Suppressor macrophage (primary cell): ENCODE results near the gene FNDC10.

Experiments
- DNase-seq, 4 experiments: peaks; one replicate each; pipeline ENCODE4 v3.0.0-alpha.2; 2020 to 2022

Gene FNDC10

DNA sequence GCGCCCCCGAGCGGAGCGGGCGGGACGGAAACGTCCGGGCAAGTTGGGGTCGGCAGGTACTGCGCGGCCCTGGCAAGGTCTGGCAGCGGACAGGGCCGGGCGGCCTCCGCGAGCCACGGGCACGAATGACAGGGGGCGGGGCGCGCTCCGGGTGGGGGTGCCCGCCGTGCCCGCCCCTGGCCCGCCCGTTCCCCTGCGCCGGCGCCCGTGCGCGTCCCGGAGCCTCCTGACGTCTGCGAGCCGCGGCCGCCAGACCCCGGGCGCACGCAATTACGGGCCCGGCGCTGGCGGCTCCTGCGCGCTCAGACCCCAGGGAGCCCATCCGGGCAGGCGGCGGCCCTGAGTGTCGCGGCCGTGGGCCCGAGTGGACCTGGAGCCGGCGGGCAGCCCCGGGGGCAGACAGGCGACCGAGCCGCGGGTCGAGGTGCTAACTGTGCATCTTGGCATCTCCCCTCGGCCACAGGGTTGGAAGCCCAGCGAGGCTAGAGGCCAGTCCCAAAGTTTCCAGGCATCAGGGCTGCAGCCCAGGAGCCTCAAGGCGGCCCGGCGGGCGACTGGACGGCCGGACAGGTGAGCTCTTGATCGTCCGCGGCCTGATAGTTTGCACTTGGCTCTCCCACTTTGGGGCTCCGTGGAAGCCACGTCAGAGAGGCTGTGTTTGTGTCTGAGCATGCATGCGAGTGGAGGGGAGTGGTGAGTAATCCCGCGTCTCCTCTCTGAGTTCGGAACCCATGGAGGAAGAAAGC is 16.3 kb upstream of the FNDC10 start:
- DNase-seq: peak; percentile 67 to 87 (median 74)

GRCh38 chr1:1615256-1616044 is 15.5 kb upstream of the FNDC10 start, which contains the start of gene MIB2:
Gene MIB2, plus strand, starts transcription at chr1:1615500. Its CDS starts 7,953 bp downstream, at chr1:1623453.
- peak; percentile 99 to 100 (median 99) for DNase-seq

DNA sequence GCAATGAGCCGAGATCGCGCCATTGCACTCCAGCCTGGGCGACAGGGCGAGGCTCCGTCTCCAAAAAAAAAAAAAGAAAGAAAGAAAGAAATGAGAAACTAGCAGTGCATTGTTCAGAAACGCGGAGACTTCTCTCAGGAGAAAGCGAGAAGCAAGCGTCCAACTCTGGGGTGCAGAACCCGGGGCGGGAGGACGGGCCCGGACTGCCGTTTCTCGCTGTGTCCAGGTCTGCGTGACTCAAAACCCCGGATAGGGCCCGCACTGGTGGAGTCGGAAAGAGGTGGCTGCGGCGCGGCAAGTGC is 15.0 kb upstream of the FNDC10 start:
- DNase-seq: no peak

GRCh38 chr1:1614204-1614953 is 14.4 kb upstream of the FNDC10 start:
- peak; percentile 90 to 96 (median 91) for DNase-seq

DNA sequence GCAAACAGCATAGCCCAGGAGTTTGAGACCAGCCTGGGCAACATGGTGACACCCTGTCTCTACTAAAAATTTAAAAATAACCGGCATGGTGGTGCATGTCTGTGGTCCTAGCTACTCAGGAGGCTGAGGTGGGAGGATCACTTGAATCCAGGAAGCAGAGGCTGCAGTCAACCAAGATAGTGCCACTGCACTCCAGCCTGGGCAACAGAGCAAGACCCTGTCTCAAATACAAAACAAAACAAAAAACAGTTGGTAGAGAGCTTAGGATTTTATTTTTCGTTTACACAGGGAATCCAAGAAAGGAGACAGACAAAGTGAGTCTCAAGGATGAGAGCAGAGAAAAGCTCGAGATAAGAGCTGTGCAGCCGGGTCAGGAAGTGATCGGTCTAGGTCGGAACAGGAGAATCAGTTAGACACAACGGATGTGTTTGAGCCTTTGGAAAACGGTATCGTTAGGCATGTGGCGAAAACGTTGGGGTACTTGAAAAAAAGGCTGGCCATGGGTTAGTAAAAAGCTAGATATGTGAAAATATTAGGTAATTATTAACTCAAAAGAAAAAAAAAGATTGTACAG is 13.7 kb upstream of the FNDC10 start:
- DNase-seq: no peak

DNA sequence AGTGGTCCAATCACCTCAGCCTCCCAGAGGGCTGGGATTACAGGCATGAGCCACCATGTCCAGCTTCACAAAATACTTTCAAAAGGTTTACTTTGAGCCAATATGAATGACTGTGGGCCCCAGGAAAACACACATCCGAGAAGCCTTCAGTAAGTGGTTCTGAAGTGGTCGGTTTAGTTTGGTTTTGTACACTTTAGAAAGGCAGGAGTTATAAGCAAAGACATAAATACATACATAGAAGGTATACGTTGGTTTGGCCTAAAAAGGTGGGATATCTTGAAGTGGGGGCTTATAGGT is 12.1 kb upstream of the FNDC10 start:
- no peak for DNase-seq

GRCh38 chr1:1610796-1611195 is 10.9 kb upstream of the FNDC10 start:
- no peak for DNase-seq

DNA sequence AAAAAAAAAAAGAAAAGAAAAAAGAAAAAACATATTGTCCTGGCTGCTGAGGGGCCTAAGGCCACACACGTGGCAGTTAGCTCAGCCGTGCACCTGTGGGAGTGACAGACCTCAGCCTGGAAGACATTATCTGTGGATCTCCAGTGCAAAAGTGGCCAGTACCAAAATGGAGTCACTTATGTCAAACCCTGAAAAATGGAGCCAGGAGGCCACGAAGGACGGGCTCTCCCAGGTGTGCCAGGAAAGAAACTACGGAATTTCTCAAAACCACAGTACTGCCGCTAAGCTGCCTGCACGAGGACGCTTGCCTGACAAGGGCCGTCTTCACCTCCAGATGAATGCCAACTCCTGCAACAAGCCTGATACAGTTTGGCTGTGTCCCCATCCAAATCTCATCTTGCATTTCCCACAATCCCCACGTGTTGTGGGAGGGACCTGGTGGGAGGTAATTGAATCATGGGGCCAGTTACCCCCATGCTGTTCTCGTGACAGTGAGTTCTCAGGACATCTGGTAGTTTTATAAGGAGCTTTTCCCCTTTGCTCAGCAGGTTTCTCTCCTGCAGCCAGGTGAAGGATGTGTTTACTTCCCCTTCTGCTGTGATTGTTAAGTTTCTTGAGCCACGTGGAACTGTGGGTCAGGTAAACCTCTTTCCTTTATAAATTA is 10.0 kb upstream of the FNDC10 start:
- no peak for DNase-seq

GRCh38 chr1:1606232-1606631 is 6.3 kb upstream of the FNDC10 start:
- DNase-seq: no peak

DNA sequence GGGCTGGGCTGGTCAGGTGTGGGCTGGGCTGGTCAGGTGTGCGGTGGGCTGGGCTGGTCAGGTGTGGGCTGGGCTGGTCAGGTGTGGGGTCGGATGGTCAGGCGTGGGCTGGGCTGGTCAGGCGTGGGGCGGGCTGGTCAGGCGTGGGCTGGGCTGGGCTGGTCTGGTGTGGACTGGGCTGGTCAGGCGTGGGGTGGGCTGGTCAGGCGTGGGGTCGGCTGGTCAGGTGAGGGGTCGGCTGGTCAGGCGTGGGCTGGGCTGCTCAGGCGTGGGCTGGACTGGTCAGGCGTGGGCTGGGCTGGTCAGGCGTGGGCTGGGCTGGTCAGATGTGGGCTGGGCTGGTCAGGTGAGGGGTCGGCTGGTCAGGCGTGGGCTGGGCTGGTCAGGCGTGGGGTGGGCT is 5.8 kb upstream of the FNDC10 start:
- no peak for DNase-seq

GRCh38 chr1:1605034-1605591 is 5.2 kb upstream of the FNDC10 start:
- no peak for DNase-seq

DNA sequence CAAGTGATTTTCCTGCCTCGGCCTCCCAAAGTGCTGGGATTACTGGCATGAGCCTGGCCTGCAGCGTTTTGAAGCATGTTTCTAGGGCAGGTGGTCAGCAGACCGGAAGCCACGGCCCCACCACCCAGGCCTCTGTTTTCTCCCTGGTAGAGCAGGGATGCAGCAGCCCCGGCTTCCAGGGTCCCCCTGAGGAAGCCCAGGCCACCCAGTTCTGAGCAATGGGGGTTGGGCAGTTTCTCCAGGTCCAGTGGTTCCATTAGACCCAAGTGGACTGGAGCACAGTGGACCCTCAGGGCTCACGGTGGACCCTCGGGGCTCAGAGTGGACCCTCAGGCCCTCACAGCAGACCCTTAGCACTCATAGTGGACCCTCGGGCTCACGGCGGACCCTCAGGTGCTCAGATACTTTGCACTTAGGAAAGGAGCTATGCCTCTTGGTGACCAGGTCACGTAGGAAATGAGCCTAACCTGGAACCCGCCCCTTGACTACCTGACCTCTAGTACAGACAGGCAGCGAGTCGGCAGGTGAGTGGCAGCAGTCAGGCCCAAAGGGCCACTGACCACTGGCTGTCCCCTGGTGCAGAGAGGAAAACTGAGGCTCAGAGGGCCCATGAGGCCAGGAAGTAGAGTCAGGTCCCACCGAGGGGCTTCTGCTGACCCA is 4.6 kb upstream of the FNDC10 start:
- no peak for DNase-seq

GRCh38 chr1:1603671-1604373 is 3.9 kb upstream of the FNDC10 start:
- no peak for DNase-seq

- no peak for DNase-seq
These were observed 3.1 kb upstream of the FNDC10 start for GRCh38 chr1:1602968-1603506.

DNA sequence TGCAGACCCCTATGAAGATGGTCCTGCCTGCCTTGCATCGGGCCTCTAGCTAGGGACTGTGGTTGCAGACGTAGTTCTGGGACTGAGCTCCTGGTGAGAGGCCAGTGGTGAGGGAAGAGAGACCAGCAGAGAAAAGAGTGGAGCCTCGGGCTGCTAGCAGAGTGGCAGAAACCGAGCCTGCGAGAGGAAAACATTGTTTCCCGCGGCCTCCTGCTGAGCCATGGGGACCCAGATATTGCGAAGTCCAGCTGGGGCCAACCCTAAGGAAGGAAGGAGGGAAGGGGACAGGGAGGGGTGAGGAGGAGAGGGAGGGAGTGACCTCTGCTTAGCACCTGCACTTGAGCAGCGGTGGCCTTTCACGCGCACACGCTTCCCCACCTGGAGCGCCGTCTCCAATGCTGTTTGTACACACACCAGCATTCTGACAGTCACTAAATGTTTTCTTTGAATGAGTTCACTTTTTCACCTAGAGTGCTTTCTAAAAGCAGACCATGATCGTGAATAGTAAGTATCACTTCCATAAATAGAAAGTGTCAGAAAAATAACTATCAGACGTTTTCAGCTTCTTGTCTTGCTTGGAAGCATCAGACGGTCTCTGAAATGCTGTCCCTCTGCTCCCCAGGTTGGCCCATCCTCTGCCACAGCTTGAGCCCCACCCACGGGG is 2.5 kb upstream of the FNDC10 start:
- DNase-seq: no peak

DNA sequence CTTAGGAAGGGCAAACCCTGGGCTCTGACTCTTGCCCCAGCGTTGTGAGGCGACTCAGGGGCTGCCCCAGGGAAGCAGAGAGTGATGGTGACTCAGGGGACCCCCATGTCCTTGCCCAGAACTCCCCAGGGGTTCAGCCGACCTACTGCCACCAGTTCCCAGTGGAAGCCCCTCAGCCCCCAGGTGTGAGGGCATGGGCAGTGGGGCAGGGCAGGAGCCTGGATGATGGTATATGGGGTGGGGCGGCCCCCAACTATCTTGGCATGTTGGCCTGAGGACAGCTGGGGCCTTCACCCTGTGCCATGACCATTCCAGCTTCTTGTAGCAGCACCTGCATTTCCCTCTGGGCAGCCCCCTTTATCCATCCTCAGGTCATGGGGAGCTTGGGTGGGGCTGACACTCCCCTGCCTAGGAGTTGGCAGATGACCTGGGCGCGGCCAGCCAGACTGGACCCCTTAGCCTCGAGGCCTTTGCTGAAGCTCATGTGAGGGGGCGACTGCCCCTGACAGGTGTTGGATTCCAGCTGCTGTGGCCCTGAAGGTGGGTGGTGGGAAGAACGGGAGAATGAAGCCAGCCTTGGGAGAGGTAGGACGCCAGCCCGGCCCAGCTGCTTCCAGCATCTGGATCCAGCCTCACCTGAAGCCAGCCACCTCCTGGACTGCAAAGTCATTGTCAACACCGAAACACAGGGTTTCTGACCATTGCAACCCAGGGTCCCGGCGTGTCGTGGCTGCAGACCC is 1.8 kb upstream of the FNDC10 start:
- no peak for DNase-seq

GRCh38 chr1:1600861-1601563 is 1.1 kb upstream of the FNDC10 start:
- DNase-seq: no peak

GRCh38 chr1:1599030-1599934 is 653 bp downstream of the FNDC10 start:
- peak; percentile 69 to 90 (median 77) for DNase-seq
